OCI-LY7 (cell line): Measurements from ENCODE around the gene KIF9. TPM values are rescaled to one million over a fixed set of nuclear protein-coding genes. Genes with fewer than 3 reads are reported as not detected.

Experiments
- BruUV-seq: library from RNA; stranded (reverse); fragments of 400-500 nt; replicated peaks from 2 replicates; lab custom pipeline; 2021; lab: Mats Ljungman, UMichigan
- CTCF ChIA-PET: fragments of 300-600 bp; sonication (Branson Sonifier 250); formaldehyde crosslinking; loops from one replicate; lab custom pipeline; 2022; ENCODE audit warnings: antibody characterized with exemption; ENCODE audit not compliant: unreplicated experiment; lab: Charles Lee
- POLR2A ChIA-PET: fragments of 300-600 bp; sonication (Branson Sonifier 250); formaldehyde crosslinking; loops from one replicate; lab custom pipeline; 2022; ENCODE audit warnings: antibody characterized with exemption; lab: Charles Lee
- DNase-seq: peaks from one replicate; pipeline ENCODE4 v3.0.0-alpha.2; 2015; ENCODE audit warnings: low spot score
- H2AFZ ChIP-seq: fragments of 200-600 bp; sonication (generic), shearing (Covaris generic); 2 replicates; pipeline ENCODE4 v1.6.1; 2014; ENCODE audit warnings: mild to moderate bottlenecking, antibody characterized with exemption, low read length, moderate library complexity
- H3K27ac ChIP-seq: fragments of 200-600 bp; sonication (generic); 2 replicates; pipeline ENCODE4 v1.5.1; 2014; ENCODE audit warnings: mixed run types, low read depth, mild to moderate bottlenecking, moderate library complexity, low read length, inconsistent platforms; ENCODE audit not compliant: poor library complexity, severe bottlenecking
- H3K36me3 ChIP-seq: fragments of 200-600 bp; sonication (generic); 2 replicates; pipeline ENCODE4 v1.6.1; 2014; ENCODE audit warnings: mild to moderate bottlenecking, antibody characterized with exemption, low read length, moderate library complexity, mixed read lengths; ENCODE audit not compliant: insufficient read depth
- H3K4me1 ChIP-seq: fragments of 200-600 bp; sonication (generic); 2 replicates; pipeline ENCODE4 v1.5.1; 2014; ENCODE audit warnings: mild to moderate bottlenecking, low read length; ENCODE audit not compliant: insufficient read depth, poor library complexity, severe bottlenecking
- H3K4me2 ChIP-seq: fragments of 200-600 bp; sonication (generic); 2 replicates; pipeline ENCODE4 v1.6.1; 2014; ENCODE audit warnings: mild to moderate bottlenecking, low read length
- H3K4me3 ChIP-seq: fragments of 200-600 bp; sonication (generic); 2 replicates; pipeline ENCODE4 v1.5.1; 2014; ENCODE audit warnings: mild to moderate bottlenecking, low read depth, low read length; ENCODE audit not compliant: poor library complexity, severe bottlenecking
- H3K79me2 ChIP-seq: fragments of 200-600 bp; sonication (generic); 2 replicates; pipeline ENCODE4 v1.6.1; 2016; ENCODE audit warnings: low read depth, mild to moderate bottlenecking, low read length, moderate library complexity, mixed read lengths; ENCODE audit not compliant: insufficient read depth
- H3K9me2 ChIP-seq: fragments of 200-600 bp; sonication (generic); 2 replicates; pipeline ENCODE4 v1.6.1; 2016; ENCODE audit warnings: mild to moderate bottlenecking, low read length, mixed read lengths; ENCODE audit not compliant: insufficient read depth
- H3K9me3 ChIP-seq: fragments of 200-600 bp; sonication (generic); 2 replicates; pipeline ENCODE4 v1.6.1; 2014; ENCODE audit warnings: mild to moderate bottlenecking, mixed run types, low read length, mixed read lengths
- H4K20me1 ChIP-seq: fragments of 200-600 bp; sonication (generic); 2 replicates; pipeline ENCODE4 v1.6.1; 2014; ENCODE audit warnings: mild to moderate bottlenecking, antibody characterized with exemption, low read length, moderate library complexity, mixed read lengths; ENCODE audit not compliant: insufficient read depth
- EZH2phosphoT487 ChIP-seq: fragments of 200-600 bp; sonication (generic); IDR thresholded peaks from 2 replicates; pipeline ENCODE4 v1.6.1; 2018; ENCODE audit warnings: low read depth, borderline replicate concordance, mild to moderate bottlenecking, mixed run types, antibody characterized with exemption, low read length, moderate library complexity, mixed read lengths
- intact Hi-C: fragments of 100-400 bp; cut with micrococcal nuclease; formaldehyde crosslinking; loops from one replicate; pipeline ENCODE4 v1.10.0; 2022; ENCODE audit not compliant: unreplicated experiment
- total RNA-seq, 2 experiments: library from RNA; depleted of rRNA in 1 of 2; stranded (reverse); fragments of >200 nt in 1 of 2; shearing (Covaris generic) in 1 of 2; gene quantifications; 2 replicates each; pipeline ENCODE4 v1.2.3, GENCODE V29; 2014 to 2022
- TF ChIP-seq, protein P1 (sequence below): fragments of 200-600 bp; sonication (generic); conservative IDR thresholded peaks from 2 replicates; pipeline ENCODE4 v1.5.1; 2014; ENCODE audit warnings: mild to moderate bottlenecking, antibody characterized with exemption, low read length, moderate library complexity, mixed read lengths

KIF9 gene
- total RNA-seq, 2 experiments from 2014 or later: 11.0 to 11.7 TPM

DNA sequence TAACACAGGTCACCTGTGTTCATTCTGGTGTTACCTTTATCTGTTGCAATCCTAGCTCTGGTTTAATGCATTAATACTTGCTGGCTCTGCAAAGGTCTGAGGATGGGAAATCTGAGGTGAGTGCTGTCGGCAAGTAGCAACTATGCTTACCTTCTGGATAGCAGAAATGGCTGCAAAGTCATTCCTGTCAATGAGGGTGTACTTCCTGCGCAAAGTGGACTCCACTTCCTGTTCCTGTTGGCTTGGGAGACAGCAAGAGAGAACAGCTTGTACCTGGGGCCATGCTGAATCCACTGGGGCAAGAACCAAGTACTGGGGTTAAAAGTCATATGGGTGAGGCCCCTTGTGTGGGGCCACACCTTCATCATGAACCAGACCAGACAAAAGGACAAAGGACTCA, 37.3 kb downstream of the KIF9 start:
- H4K20me1 ChIP-seq: no peaks in the 10 kb centered on the region
- CTCF ChIA-PET: no interaction called here
- H3K27ac ChIP-seq: no peak overlapping the region
- BruUV-seq: no TSS peak
- H3K4me2 ChIP-seq: no peak overlapping the region
- H2AFZ ChIP-seq: no peak overlapping the region
- H3K79me2 ChIP-seq: no peaks in the 10 kb centered on the region
- DNase-seq: no peak
- POLR2A ChIA-PET: no interaction called here
- H3K9me2 ChIP-seq: no peaks in the 10 kb centered on the region
- TF ChIP-seq, protein P1, sequence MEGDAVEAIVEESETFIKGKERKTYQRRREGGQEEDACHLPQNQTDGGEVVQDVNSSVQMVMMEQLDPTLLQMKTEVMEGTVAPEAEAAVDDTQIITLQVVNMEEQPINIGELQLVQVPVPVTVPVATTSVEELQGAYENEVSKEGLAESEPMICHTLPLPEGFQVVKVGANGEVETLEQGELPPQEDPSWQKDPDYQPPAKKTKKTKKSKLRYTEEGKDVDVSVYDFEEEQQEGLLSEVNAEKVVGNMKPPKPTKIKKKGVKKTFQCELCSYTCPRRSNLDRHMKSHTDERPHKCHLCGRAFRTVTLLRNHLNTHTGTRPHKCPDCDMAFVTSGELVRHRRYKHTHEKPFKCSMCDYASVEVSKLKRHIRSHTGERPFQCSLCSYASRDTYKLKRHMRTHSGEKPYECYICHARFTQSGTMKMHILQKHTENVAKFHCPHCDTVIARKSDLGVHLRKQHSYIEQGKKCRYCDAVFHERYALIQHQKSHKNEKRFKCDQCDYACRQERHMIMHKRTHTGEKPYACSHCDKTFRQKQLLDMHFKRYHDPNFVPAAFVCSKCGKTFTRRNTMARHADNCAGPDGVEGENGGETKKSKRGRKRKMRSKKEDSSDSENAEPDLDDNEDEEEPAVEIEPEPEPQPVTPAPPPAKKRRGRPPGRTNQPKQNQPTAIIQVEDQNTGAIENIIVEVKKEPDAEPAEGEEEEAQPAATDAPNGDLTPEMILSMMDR: no peak
- no peak for TF ChIP-seq EZH2phosphoT487
- no peaks in the 10 kb centered on the region for H3K4me1 ChIP-seq
- no peak overlapping the region for H3K4me3 ChIP-seq
- H3K36me3 ChIP-seq: no peaks in the 10 kb centered on the region
- intact Hi-C loops: loop anchor here (10.0 kb wide), 1 partner anchor 120 kb away; no protein-coding TSS in a partner anchor
- no peaks in the 10 kb centered on the region for H3K9me3 ChIP-seq

GRCh38 chr3:47244531-47245100, 38.0 kb downstream of the KIF9 start:
- intact Hi-C loops: loop anchor here (10.0 kb wide), 1 partner anchor 120 kb away; no protein-coding TSS in a partner anchor
- CTCF ChIA-PET: no interaction called here
- no peaks in the 10 kb centered on the region for H3K9me2 ChIP-seq

More at GRCh38 chr3:47244531-47245100, 38.0 kb downstream of the KIF9 start:
- no peak overlapping the region for H2AFZ ChIP-seq
- no TSS peak for BruUV-seq
- TF ChIP-seq, protein P1: no peak
- no peak for TF ChIP-seq EZH2phosphoT487
- no peak overlapping the region for H3K4me3 ChIP-seq
- no peak for DNase-seq
- no peak overlapping the region for H3K27ac ChIP-seq
- no peak overlapping the region for H3K4me2 ChIP-seq
- no peaks in the 10 kb centered on the region for H3K9me3 ChIP-seq
- no peaks in the 10 kb centered on the region for H3K79me2 ChIP-seq
- POLR2A ChIA-PET: no interaction called here
- no peaks in the 10 kb centered on the region for H3K36me3 ChIP-seq
- H3K4me1 ChIP-seq: no peaks in the 10 kb centered on the region
- no peaks in the 10 kb centered on the region for H4K20me1 ChIP-seq
